ELR (cell line): ENCODE results near the gene CRELD1.
"Not testable (repeated sequence)": the region's sequence is repeated elsewhere in the genome, so short reads cannot be mapped to it uniquely, and the experiment has no call there.

Experiments
- DNase-seq: peaks from one replicate; pipeline ENCODE4 v3.0.0-alpha.2; 2015; ENCODE audit warnings: low read depth

Gene CRELD1

GRCh38 chr3:9933561-9934234 is at the start of gene CRELD1:
Gene CRELD1, plus strand, starts transcription at chr3:9933834. Its CDS starts 605 bp downstream, at chr3:9934439.
- peak; percentile 90 for DNase-seq

- peak; percentile 93 for DNase-seq
Observed at GRCh38 chr3:9884555-9885165, 49.0 kb upstream of the CRELD1 start.

GRCh38 chr3:9886328-9886727 is 47.3 kb upstream of the CRELD1 start:
- DNase-seq: no peak

- DNase-seq: no peak
Observed at GRCh38 chr3:9887480-9887879, 46.2 kb upstream of the CRELD1 start.

GRCh38 chr3:9888540-9888939 is 45.1 kb upstream of the CRELD1 start:
- no peak for DNase-seq

GRCh38 chr3:9889405-9889804 is 44.2 kb upstream of the CRELD1 start:
- no peak for DNase-seq

GRCh38 chr3:9890249-9891071 is 43.2 kb upstream of the CRELD1 start, which contains the start of gene JAGN1:
Gene JAGN1, plus strand, starts transcription at chr3:9890610. Its CDS starts 113 bp downstream, at chr3:9890723.
- DNase-seq: peak; percentile 90

- no peak for DNase-seq
Observed at GRCh38 chr3:9891072-9891622, 42.5 kb upstream of the CRELD1 start.

- no peak for DNase-seq
Observed at GRCh38 chr3:9893739-9894138, 39.9 kb upstream of the CRELD1 start.

GRCh38 chr3:9895715-9896114 is 37.9 kb upstream of the CRELD1 start:
- DNase-seq: not testable (repeated sequence)

GRCh38 chr3:9896755-9897407 is 36.8 kb upstream of the CRELD1 start:
- not testable (repeated sequence) for DNase-seq

GRCh38 chr3:9897408-9898372 is 35.9 kb upstream of the CRELD1 start:
- DNase-seq: peak; percentile 39

- DNase-seq: no peak
Observed at GRCh38 chr3:9898467-9899241, 35.0 kb upstream of the CRELD1 start.

GRCh38 chr3:9899289-9899791 is 34.3 kb upstream of the CRELD1 start:
- DNase-seq: no peak

GRCh38 chr3:9900965-9901415 is 32.6 kb upstream of the CRELD1 start:
- not testable (repeated sequence) for DNase-seq

GRCh38 chr3:9901967-9902366 is 31.7 kb upstream of the CRELD1 start:
- DNase-seq: no peak

- DNase-seq: no peak
Observed at GRCh38 chr3:9902372-9903237, 31.0 kb upstream of the CRELD1 start, which contains the start of gene IL17RE. Gene IL17RE, plus strand, starts transcription at chr3:9902848. Its CDS starts 85 bp downstream, at chr3:9902933.

- peak; percentile 61 for DNase-seq
Observed at GRCh38 chr3:9903238-9903624, 30.4 kb upstream of the CRELD1 start.

GRCh38 chr3:9903904-9904303 is 29.7 kb upstream of the CRELD1 start:
- DNase-seq: no peak
